Heart right ventricle (tissue), 16 donors: ENCODE measurements around the gene XKR7. TPM values are rescaled to one million over a fixed set of nuclear protein-coding genes. Genes with fewer than 3 reads are reported as not detected.

Source experiments
- ATAC-seq, 8 donors: fragments of 200-7000 bp; cut with Tn5 transposase; one replicate each; pipeline ENCODE4 v1.9.1; 2020; ENCODE audit warnings: mild to moderate bottlenecking in 8 of 8, moderate library complexity in 8 of 8, moderate number of reproducible peaks in 1 of 8
- DNase-seq, 2 donors: peaks; one replicate each; pipeline ENCODE4 v3.0.0-alpha.2; 2020
- H3K27ac ChIP-seq, 10 donors: fragments of 200-600 bp; sonication (generic) in 2 of 10; one replicate each; pipeline versions ENCODE4 v1.5.0 to v1.8.0; 2020 to 2022; ENCODE audit warnings: mild to moderate bottlenecking in 3 of 10
- H3K27me3 ChIP-seq, 7 donors: fragments of 200-600 bp; one replicate each; pipeline ENCODE4 v1.8.0; 2021 to 2022; ENCODE audit warnings: mild to moderate bottlenecking in 2 of 7
- H3K36me3 ChIP-seq, 9 donors: fragments of 200-600 bp; sonication (generic) in 1 of 9; one replicate each; pipeline versions ENCODE4 v1.5.0 to v1.8.0; 2020 to 2022; ENCODE audit warnings: mild to moderate bottlenecking in 2 of 9
- H3K4me1 ChIP-seq, 9 donors: fragments of 200-600 bp; sonication (generic) in 1 of 9; one replicate each; pipeline versions ENCODE4 v1.5.0 to v1.8.0; 2020 to 2022; ENCODE audit warnings: mild to moderate bottlenecking in 4 of 9
- H3K4me3 ChIP-seq, 10 donors: fragments of 200-600 bp; sonication (generic) in 2 of 10; one replicate each; pipeline versions ENCODE4 v1.5.0 to v1.8.0; 2020 to 2022; ENCODE audit warnings: mild to moderate bottlenecking in 7 of 10, moderate library complexity in 2 of 10
- H3K9me3 ChIP-seq, 11 donors: fragments of 200-600 bp in 10 of 11; sonication (generic) in 2 of 11; one replicate each; pipeline versions ENCODE4 v1.5.0 to v1.8.0; 2013 to 2022; ENCODE audit warnings: mild to moderate bottlenecking in 2 of 11, control low read depth in 1 of 11, moderate library complexity in 1 of 11
- CTCF ChIP-seq, 9 donors: fragments of 200-600 bp; sonication (generic) in 2 of 9; IDR thresholded peaks; one replicate each; pipeline versions ENCODE4 v1.5.0 to v1.8.0; 2021 to 2022; ENCODE audit warnings: antibody characterized with exemption in 9 of 9, mild to moderate bottlenecking in 5 of 9, moderate library complexity in 1 of 9
- WGBS, 2 donors: extraction: QIAGEN DNeasy Blood & Tissue Kit; methylation state at CpG; one replicate each; pipeline ENCODE4 v1.1.7; 2013; ENCODE audit warnings: inconsistent platforms in 1 of 2; 5-methylcytosine and 5-hydroxymethylcytosine counted together
- intact Hi-C, 10 donors: fragments of 100-400 bp; cut with DNase I; formaldehyde crosslinking; loops; one replicate each; pipeline versions ENCODE4 v1.11.1 to v1.14.2; 2022
- polyA plus RNA-seq, 2 donors: library from polyadenylated mRNA; stranded (reverse); fragments of 200-250 nt; gene quantifications; one replicate each; pipeline ENCODE4 v1.2.3, GENCODE V29; 2013
- total RNA-seq, 10 donors: library from RNA; stranded (reverse); fragmentation: NEBNext Ultra II Directional in 3 of 10; extraction: Animal tissue kit (Norgen Biotek cat#: 25700) in 3 of 10; gene quantifications; one replicate each; pipeline versions ENCODE4 v1.2.1 to v1.2.4, GENCODE V29; 2021 to 2023
- donor health status: Arrhythmogenic right ventricular cardiomyopathy.
- donor health status: ischemic (EF 13 %, LVEDD 7.1; RV severe dilation, severe dysfunction).
- donor health status: healthy with polysubstance abuse.
- donor health status: DM: no; HTN: yes; CAD: no.
- donor health status: DM: no; HTN: no; CAD: no.
- donor health status: ischemic (EF 25% LVEDD 6.9; RV normal size, moderate dysfunction).
- donor health status: ischemic (EF 25% LVEDD 5.7; RV mildly dilated, moderate dysfunction).
- donor health status: healthy.
- donor health status: DM: yes; HTN: yes; CAD: no.
- donor health status: Ischemic cardiomyopathy.
- donor health status: ischemic (EF 35%, LVEDD 5.7; RV mildly dilated, moderate dysfunction).
- donor health status: nonischemic (EF 11% LVEDD 7.7; RV severe dilation, severe dysfunction).
- donor health status: DM: yes; HTN: yes; CAD: no.
- donor health status: PGD.
- donor health status: ischemic (EF 29% LVEDD 5.4; RV normal size, mild dysfunction).
- donor health status: nonischemic (EF 23%, LVEDD 6.1; RV moderate dilation, normal function).

Gene XKR7
- total and polyA plus RNA-seq, 12 donors: not detected

DNA sequence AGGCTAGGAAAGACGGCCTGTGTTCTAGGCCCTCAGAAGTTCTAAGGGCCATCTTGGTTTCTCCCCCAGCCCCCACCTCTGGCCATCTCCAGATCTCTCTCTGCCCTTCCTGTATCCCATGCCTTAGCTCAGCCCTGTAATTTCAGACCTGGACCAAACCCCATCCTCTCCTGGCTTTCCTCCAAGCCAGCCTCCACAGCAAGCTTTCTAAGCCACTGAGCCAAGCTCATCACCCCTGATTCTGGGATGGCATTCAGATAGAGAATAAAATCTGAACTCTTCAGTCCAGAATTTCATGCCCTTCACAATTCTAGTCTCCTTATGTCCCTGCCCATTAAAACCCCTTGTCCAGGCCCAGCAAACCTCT is 23.4 kb downstream of the XKR7 start:
- 59 to 75% methylated on average over 1 of the region's 1 CpG for WGBS, 2 donors
- intact Hi-C loops: no loop called here
- H3K4me1 ChIP-seq: peaks cover 0 to 6% (median 0%) of the 10 kb centered on the region in 9 donors
- peaks cover 0 to 33% (median 26%) of the 10 kb centered on the region in 7 donors for H3K27me3 ChIP-seq
- no peak for ATAC-seq
- no peak overlapping the region for H3K4me3 ChIP-seq
- H3K9me3 ChIP-seq: no peaks in the 10 kb centered on the region
- H3K36me3 ChIP-seq: no peaks in the 10 kb centered on the region
- no peak overlapping the region for H3K27ac ChIP-seq
- no peak for TF ChIP-seq CTCF (IDR thresholded peaks at IDR 0.05)
- DNase-seq: no peak

- DNase-seq: no peak
- intact Hi-C loops: no loop called here
Measured at GRCh38 chr20:31992086-31992485, 24.1 kb downstream of the XKR7 start.

DNA sequence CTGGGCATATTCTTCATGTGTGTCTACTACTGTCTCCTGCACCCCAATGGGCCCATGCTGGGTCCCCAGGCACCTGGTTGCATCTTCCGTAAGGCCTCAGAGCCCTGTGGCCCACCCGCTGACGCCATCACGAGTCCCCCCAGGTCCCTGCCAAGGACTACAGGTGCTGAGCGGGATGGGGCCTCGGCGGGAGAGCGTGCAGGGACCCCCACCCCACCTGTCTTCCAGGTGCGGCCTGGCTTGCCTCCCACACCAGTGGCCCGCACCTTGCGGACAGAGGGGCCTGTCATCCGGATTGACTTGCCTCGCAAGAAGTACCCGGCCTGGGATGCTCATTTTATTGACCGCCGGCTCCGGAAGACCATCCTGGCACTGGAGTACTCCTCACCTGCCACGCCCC is 29.0 kb downstream of the XKR7 start:
- Histone ChIP-seq H3K9me3 (no peaks in the 10 kb centered on the region), H3K36me3 (no peaks in the 10 kb centered on the region), H3K4me1 (peaks cover 0 to 15% (median 3%) of the 10 kb centered on the region in 9 donors), H3K27me3 (peaks cover 0 to 46% (median 26%) of the 10 kb centered on the region in 7 donors), H3K27ac (no peak overlapping the region), H3K4me3 (no peak overlapping the region)
- intact Hi-C loops: no loop called here
- ATAC-seq: no peak
- DNase-seq: no peak
- WGBS, 2 donors: 96 to 98% methylated on average over 18 of the region's 18 CpGs
- no peak for TF ChIP-seq CTCF (IDR thresholded peaks at IDR 0.05)

More at GRCh38 chr20:31992086-31992485, 24.1 kb downstream of the XKR7 start:
- 75 to 86% methylated on average over 2 of the region's 2 CpGs for WGBS, 2 donors
- ATAC-seq: no peak
- H3K4me1 ChIP-seq: peaks cover 0 to 6% (median 0%) of the 10 kb centered on the region in 9 donors
- no peaks in the 10 kb centered on the region for H3K36me3 ChIP-seq
- TF ChIP-seq CTCF (IDR thresholded peaks at IDR 0.05): no peak
- no peak overlapping the region for H3K4me3 ChIP-seq
- H3K27me3 ChIP-seq: peaks cover 0 to 39% (median 26%) of the 10 kb centered on the region in 7 donors
- H3K9me3 ChIP-seq: no peaks in the 10 kb centered on the region
- no peak overlapping the region for H3K27ac ChIP-seq

- TF ChIP-seq CTCF (IDR thresholded peaks at IDR 0.05): no peak
- Histone ChIP-seq H3K27me3 (peaks cover 0 to 43% (median 26%) of the 10 kb centered on the region in 7 donors), H3K9me3 (no peaks in the 10 kb centered on the region), H3K36me3 (no peaks in the 10 kb centered on the region), H3K4me3 (no peak overlapping the region), H3K4me1 (peaks cover 0 to 15% (median 3%) of the 10 kb centered on the region in 9 donors), H3K27ac (no peak overlapping the region)
- WGBS, 2 donors: 62 to 69% methylated on average over 2 of the region's 2 CpGs
- no peak for ATAC-seq
- no peak for DNase-seq
- intact Hi-C loops: no loop called here
Measured at GRCh38 chr20:31998246-31998645, 30.3 kb downstream of the XKR7 start.
